Suprapubic skin (tissue), 4 donors: ENCODE data around the gene THRAP3. TPM values are rescaled to one million over a fixed set of nuclear protein-coding genes. Genes with fewer than 3 reads are reported as not detected.

Source experiments
- DNase-seq, 2 donors: peaks; one replicate each; pipeline ENCODE4 v3.0.0-alpha.2; 2019; ENCODE audit warnings: low spot score in 2 of 2
- H3K27ac ChIP-seq: fragments of 200-600 bp; sonication (generic); one replicate; pipeline ENCODE4 v1.5.1; 2019
- H3K27me3 ChIP-seq: fragments of 200-600 bp; sonication (generic); one replicate; pipeline ENCODE4 v1.5.1; 2019
- H3K36me3 ChIP-seq: fragments of 200-600 bp; sonication (generic); one replicate; pipeline ENCODE4 v1.5.1; 2019
- H3K4me1 ChIP-seq: fragments of 200-600 bp; sonication (generic); one replicate; pipeline ENCODE4 v1.5.1; 2019
- H3K4me3 ChIP-seq: fragments of 200-600 bp; sonication (generic); one replicate; pipeline ENCODE4 v1.5.1; 2019; ENCODE audit warnings: mild to moderate bottlenecking
- H3K9me3 ChIP-seq: fragments of 200-600 bp; sonication (generic); one replicate; pipeline ENCODE4 v1.5.1; 2019
- EP300 ChIP-seq: sonication (generic); formaldehyde crosslinking; IDR thresholded peaks from one replicate; pipeline ENCODE4 v1.6.1; 2017; ENCODE audit warnings: antibody characterized with exemption
- POLR2A ChIP-seq, 2 donors: fragments of 450-650 bp; IDR thresholded peaks; one replicate each; pipeline ENCODE4 v1.6.1; 2017; ENCODE audit warnings: antibody characterized with exemption in 2 of 2, mild to moderate bottlenecking in 2 of 2, moderate library complexity in 2 of 2
- POLR2AphosphoS5 ChIP-seq, 3 donors: sonication (generic); formaldehyde crosslinking; IDR thresholded peaks; one replicate each; pipeline ENCODE4 v1.6.1; 2017; ENCODE audit warnings: antibody characterized with exemption in 3 of 3
- WGBS: methylation state at CpG from one replicate; pipeline ENCODE4 v1.1.5; 2018; 5-methylcytosine and 5-hydroxymethylcytosine counted together
- total RNA-seq, 4 donors: library from RNA; depleted of rRNA; stranded (reverse); fragments of >200 nt; gene quantifications; one replicate each; pipeline ENCODE4 v1.1.0, GENCODE V29; 2016
- TF ChIP-seq, protein P1 (sequence below), 2 donors: fragments of 200-600 bp in 1 of 2; fragments of 450-650 bp in 1 of 2; sonication (generic) in 1 of 2; IDR thresholded peaks; one replicate each; pipeline ENCODE4 v1.5.1; 2016 to 2019; ENCODE audit warnings: antibody characterized with exemption in 2 of 2, mild to moderate bottlenecking in 1 of 2, moderate library complexity in 1 of 2

The THRAP3 gene
- total RNA-seq, 4 donors from 2014 or later = 73.3 to 93.3 (median 78.2) TPM

DNA sequence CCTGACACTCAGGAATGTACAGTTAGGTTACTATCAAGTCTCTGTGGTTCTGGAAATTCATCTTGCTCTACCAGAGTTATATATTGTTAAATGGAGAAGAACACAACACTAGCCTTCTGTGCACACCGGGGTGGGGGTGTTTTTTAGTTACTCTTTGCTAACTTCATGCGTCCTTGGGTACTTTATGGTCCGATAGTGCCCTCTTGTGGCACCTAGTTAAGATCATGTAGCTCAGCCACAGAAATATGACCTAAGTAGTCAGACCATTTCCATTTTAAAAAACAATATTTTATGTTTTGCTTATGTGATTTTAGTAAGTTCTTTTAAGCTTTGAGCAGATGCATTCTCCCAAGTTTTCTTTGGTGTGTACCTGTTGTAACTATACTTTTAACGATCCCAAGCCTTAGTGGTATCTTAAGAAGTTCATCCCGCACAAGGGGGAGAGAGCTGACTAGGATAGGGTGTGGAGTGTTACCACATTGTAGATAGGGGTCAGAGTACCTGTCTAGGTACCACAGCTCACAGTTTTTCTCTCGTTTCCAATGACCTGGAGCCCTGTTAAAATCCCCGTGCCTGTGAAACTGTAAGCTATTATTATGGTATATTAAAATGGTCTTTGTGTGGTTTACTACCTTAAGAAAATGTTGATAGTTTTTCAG is 61.3 kb downstream of the THRAP3 start:
- WGBS = 48% methylated on average over 7 of the region's 7 CpGs
- Histone ChIP-seq H3K36me3 (peaks cover 61% of the 10 kb centered on the region), H3K4me1 (peaks cover 13% of the 10 kb centered on the region), H3K27me3 (no peaks in the 10 kb centered on the region), H3K4me3 (no peak overlapping the region), H3K9me3 (no peaks in the 10 kb centered on the region), H3K27ac (no peak overlapping the region)
- TF ChIP-seq, protein P1, sequence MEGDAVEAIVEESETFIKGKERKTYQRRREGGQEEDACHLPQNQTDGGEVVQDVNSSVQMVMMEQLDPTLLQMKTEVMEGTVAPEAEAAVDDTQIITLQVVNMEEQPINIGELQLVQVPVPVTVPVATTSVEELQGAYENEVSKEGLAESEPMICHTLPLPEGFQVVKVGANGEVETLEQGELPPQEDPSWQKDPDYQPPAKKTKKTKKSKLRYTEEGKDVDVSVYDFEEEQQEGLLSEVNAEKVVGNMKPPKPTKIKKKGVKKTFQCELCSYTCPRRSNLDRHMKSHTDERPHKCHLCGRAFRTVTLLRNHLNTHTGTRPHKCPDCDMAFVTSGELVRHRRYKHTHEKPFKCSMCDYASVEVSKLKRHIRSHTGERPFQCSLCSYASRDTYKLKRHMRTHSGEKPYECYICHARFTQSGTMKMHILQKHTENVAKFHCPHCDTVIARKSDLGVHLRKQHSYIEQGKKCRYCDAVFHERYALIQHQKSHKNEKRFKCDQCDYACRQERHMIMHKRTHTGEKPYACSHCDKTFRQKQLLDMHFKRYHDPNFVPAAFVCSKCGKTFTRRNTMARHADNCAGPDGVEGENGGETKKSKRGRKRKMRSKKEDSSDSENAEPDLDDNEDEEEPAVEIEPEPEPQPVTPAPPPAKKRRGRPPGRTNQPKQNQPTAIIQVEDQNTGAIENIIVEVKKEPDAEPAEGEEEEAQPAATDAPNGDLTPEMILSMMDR (IDR thresholded peaks at IDR 0.05) = peak; percentile 50 to 52
- TF ChIP-seq POLR2AphosphoS5 (IDR thresholded peaks at IDR 0.05) = no peak
- DNase-seq = no peak

DNA sequence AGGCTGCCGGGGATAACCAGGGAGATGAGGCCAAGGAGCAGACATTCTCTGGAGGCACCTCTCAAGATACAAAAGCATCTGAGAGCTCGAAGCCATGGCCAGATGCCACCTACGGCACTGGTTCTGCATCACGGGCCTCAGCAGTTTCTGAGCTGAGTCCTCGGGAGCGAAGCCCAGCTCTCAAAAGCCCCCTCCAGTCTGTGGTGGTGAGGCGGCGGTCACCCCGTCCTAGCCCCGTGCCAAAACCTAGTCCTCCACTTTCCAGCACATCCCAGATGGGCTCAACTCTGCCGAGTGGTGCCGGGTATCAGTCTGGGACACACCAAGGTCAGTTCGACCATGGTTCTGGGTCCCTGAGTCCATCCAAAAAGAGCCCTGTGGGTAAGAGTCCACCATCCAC is 62.6 kb downstream of the THRAP3 start:
- WGBS = 90% methylated on average over 12 of the region's 13 CpGs
- TF ChIP-seq EP300 (no peak), POLR2AphosphoS5 (IDR thresholded peaks at IDR 0.05) (no peak), POLR2A (IDR thresholded peaks at IDR 0.05) (no peak)
- TF ChIP-seq, protein P1 (IDR thresholded peaks at IDR 0.05) = no peak

GRCh38 chr1:36287595-36287994 is 63.4 kb downstream of the THRAP3 start:
- Histone ChIP-seq H3K27me3 (no peaks in the 10 kb centered on the region), H3K4me1 (peaks cover 17% of the 10 kb centered on the region), H3K4me3 (no peak overlapping the region), H3K36me3 (peaks cover 78% of the 10 kb centered on the region), H3K9me3 (no peaks in the 10 kb centered on the region), H3K27ac (no peak overlapping the region)
- no peak for DNase-seq
- TF ChIP-seq POLR2AphosphoS5 (IDR thresholded peaks at IDR 0.05) (no peak), POLR2A (IDR thresholded peaks at IDR 0.05) (no peak), EP300 (no peak)
- TF ChIP-seq, protein P1 (IDR thresholded peaks at IDR 0.05) = no peak
- 87% methylated on average over 5 of the region's 5 CpGs for whole genome bisulfite sequencing

More for the DNA sequence above, 62.6 kb downstream of the THRAP3 start:
- H3K4me1 ChIP-seq = peaks cover 17% of the 10 kb centered on the region
- H3K9me3 ChIP-seq = no peaks in the 10 kb centered on the region
- no peak for DNase-seq
- peaks cover 74% of the 10 kb centered on the region for H3K36me3 ChIP-seq
- no peaks in the 10 kb centered on the region for H3K27me3 ChIP-seq
- no peak overlapping the region for H3K27ac ChIP-seq
- H3K4me3 ChIP-seq = no peak overlapping the region

- no peak overlapping the region for H3K4me3 ChIP-seq
- H3K36me3 ChIP-seq = peaks cover 68% of the 10 kb centered on the region
- TF ChIP-seq, protein P1 (IDR thresholded peaks at IDR 0.05) = no peak
- no peak for TF ChIP-seq POLR2A (IDR thresholded peaks at IDR 0.05)
- no peak for TF ChIP-seq POLR2AphosphoS5 (IDR thresholded peaks at IDR 0.05)
- no peak for TF ChIP-seq EP300
- peak overlapping the region; percentile 84 for H3K27ac ChIP-seq
- peaks cover 26% of the 10 kb centered on the region for H3K4me1 ChIP-seq
- WGBS = 91% methylated on average over 2 of the region's 2 CpGs
- no peaks in the 10 kb centered on the region for H3K9me3 ChIP-seq
- no peaks in the 10 kb centered on the region for H3K27me3 ChIP-seq
- no peak for DNase-seq
Observed at GRCh38 chr1:36295390-36295789, 71.1 kb downstream of the THRAP3 start.

DNA sequence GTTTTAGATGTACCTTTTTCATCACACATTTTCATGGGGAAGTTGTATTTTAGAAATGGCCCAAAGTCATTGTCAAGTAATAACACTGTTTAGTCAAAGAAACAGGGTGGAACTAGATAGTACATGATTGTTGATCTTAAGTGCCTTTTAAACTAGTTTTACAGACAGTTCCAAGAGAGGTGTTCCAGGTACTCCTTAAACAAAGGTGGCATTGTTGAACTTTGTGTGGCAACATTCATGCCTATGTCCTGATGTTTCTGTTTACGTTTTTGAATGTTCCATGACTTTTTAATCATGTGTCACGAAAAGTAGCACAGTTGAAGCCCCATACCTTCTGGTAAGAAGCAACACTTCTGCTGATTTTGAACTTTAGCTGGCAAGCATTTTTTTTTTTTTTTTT is 72.8 kb downstream of the THRAP3 start:
- DNase-seq = no peak
- 86% methylated on average over 2 of the region's 2 CpGs for WGBS
- Histone ChIP-seq H3K27ac (peak overlapping the region; percentile 84), H3K36me3 (peaks cover 66% of the 10 kb centered on the region), H3K4me1 (peaks cover 34% of the 10 kb centered on the region), H3K9me3 (no peaks in the 10 kb centered on the region), H3K4me3 (no peak overlapping the region), H3K27me3 (no peaks in the 10 kb centered on the region)
- TF ChIP-seq POLR2AphosphoS5 (IDR thresholded peaks at IDR 0.05) (peak in 1 of 3 donors; percentile 25), POLR2A (IDR thresholded peaks at IDR 0.05) (no peak), EP300 (no peak)
- TF ChIP-seq, protein P1 (IDR thresholded peaks at IDR 0.05) = no peak
